ENCODE measurements around the gene ARHGAP18. TPM values are rescaled to one million over a fixed set of nuclear protein-coding genes. Genes with fewer than 3 reads are reported as not detected.

The ARHGAP18 gene
- total RNA-seq, 1 experiment from 2014 or later: 2.4 TPM

GRCh38 chr6:129747588-129748112 is 37.7 kb upstream of the ARHGAP18 start:
- Histone ChIP-seq H2BK120ac (ENCODE audit: low read depth, low read length, poor library complexity, severe bottlenecking) (no peak overlapping the region), H3K4me2 (ENCODE audit: insufficient read depth, insufficient read length, low read length) (no peak overlapping the region), H2AK5ac (ENCODE audit: insufficient read length, low read length) (no peak overlapping the region), H2BK12ac (ENCODE audit: insufficient read length, low read depth, low read length) (no peak overlapping the region), H3K56ac (ENCODE audit: insufficient read length, low read depth, low read length) (no peak overlapping the region), H3K27ac (ENCODE audit: insufficient read length, low read depth, low read length) (no peak overlapping the region), H3K9me3 (ENCODE audit: control insufficient read depth, low read depth, low read length) (no peaks in the 10 kb centered on the region), H4K20me1 (ENCODE audit: control insufficient read depth, insufficient read depth, insufficient read length) (no peaks in the 10 kb centered on the region), H3T11ph (ENCODE audit: low read length) (no peak overlapping the region), H3K23ac (ENCODE audit: insufficient read length, low read depth, low read length) (no peak overlapping the region), H3K9ac (ENCODE audit: extremely low read depth, insufficient read length, low read length) (no peak overlapping the region), H4K8ac (replicated peaks; ENCODE audit: insufficient read length, low read depth, low read length) (no peak overlapping the region), H4K5ac (ENCODE audit: insufficient read length, low read depth, low read length) (no peak overlapping the region), H2BK15ac (ENCODE audit: low read depth, low read length) (no peak overlapping the region), H2AFZ (ENCODE audit: low read length) (no peak overlapping the region), H3K79me2 (ENCODE audit: insufficient read depth, low read length) (no peaks in the 10 kb centered on the region), H3K27me3 (ENCODE audit: insufficient read depth, low read length) (no peaks in the 10 kb centered on the region), H2BK20ac (ENCODE audit: low read depth, low read length, poor library complexity, severe bottlenecking) (no peak overlapping the region), H3K14ac (ENCODE audit: insufficient read depth, low read length) (no peak overlapping the region), H3K23me2 (ENCODE audit: insufficient read length, low read depth, low read length, poor library complexity, severe bottlenecking) (no peaks in the 10 kb centered on the region), H3K79me1 (ENCODE audit: insufficient read depth, low read depth, low read length, poor library complexity, severe bottlenecking) (no peaks in the 10 kb centered on the region), H3K4me1 (ENCODE audit: insufficient read depth, low read length) (no peaks in the 10 kb centered on the region), H4K91ac (ENCODE audit: insufficient read length, low read depth, low read length) (no peak overlapping the region), H3K18ac (ENCODE audit: insufficient read length, low read depth, low read length) (no peak overlapping the region), H3K4ac (ENCODE audit: low read depth, low read length) (no peak overlapping the region), H2BK5ac (ENCODE audit: insufficient read length, low read length) (no peak overlapping the region)
- Mint-ChIP-seq H3K4me3 (no peak overlapping the region), H3K27me3 (ENCODE audit: low read depth) (no peaks in the 10 kb centered on the region), H3K4me1 (peaks cover 6% of the 10 kb centered on the region in 2 experiments; a peak in 3 of 4 replicates), H3K27ac (no peak overlapping the region), H3K36me3 (ENCODE audit: insufficient read depth in 1 of 3, low read depth in 3 of 3) (no peaks in the 10 kb centered on the region), H3K9me3 (no peaks in the 10 kb centered on the region)
- TF ChIP-seq, protein P1, sequence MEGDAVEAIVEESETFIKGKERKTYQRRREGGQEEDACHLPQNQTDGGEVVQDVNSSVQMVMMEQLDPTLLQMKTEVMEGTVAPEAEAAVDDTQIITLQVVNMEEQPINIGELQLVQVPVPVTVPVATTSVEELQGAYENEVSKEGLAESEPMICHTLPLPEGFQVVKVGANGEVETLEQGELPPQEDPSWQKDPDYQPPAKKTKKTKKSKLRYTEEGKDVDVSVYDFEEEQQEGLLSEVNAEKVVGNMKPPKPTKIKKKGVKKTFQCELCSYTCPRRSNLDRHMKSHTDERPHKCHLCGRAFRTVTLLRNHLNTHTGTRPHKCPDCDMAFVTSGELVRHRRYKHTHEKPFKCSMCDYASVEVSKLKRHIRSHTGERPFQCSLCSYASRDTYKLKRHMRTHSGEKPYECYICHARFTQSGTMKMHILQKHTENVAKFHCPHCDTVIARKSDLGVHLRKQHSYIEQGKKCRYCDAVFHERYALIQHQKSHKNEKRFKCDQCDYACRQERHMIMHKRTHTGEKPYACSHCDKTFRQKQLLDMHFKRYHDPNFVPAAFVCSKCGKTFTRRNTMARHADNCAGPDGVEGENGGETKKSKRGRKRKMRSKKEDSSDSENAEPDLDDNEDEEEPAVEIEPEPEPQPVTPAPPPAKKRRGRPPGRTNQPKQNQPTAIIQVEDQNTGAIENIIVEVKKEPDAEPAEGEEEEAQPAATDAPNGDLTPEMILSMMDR (conservative IDR thresholded peaks at IDR 0.05): no peak
- WGBS (ENCODE audit: extremely low coverage, insufficient read length, low lambda C conversion rate): no CpG with 5 or more reads among the region's 4 CpGs
- no peak for DNase-seq
